HG03064 (cell line): ENCODE data around the gene CCNO.

ENCODE experiments used
- ATAC-seq: cut with Tn5 transposase; IDR thresholded peaks from one replicate; pipeline ENCODE4 v1.9.1; 2021; ENCODE audit warnings: low read depth; ENCODE audit not compliant: unreplicated experiment

Gene CCNO

GRCh38 chr5:55232985-55233928 lies at the start of gene CCNO:
TSS of gene CCNO (minus strand) at chr5:55233608. CDS start at chr5:55233523, 85 bp downstream.
- no peak for ATAC-seq

GRCh38 chr5:55278778-55279177 lies 45.4 kb upstream of the CCNO start:
- no peak for ATAC-seq

- ATAC-seq: no peak
Measured at GRCh38 chr5:55276771-55277170, 43.4 kb upstream of the CCNO start.

- no peak for ATAC-seq
Measured at GRCh38 chr5:55258339-55258738, 24.9 kb upstream of the CCNO start.

GRCh38 chr5:55254802-55255201 lies 21.4 kb upstream of the CCNO start:
- ATAC-seq: no peak

GRCh38 chr5:55250064-55250463 lies 16.7 kb upstream of the CCNO start:
- no peak for ATAC-seq

- ATAC-seq: no peak
Measured at GRCh38 chr5:55241746-55242145, 8.3 kb upstream of the CCNO start.

GRCh38 chr5:55236800-55237199 lies 3.4 kb upstream of the CCNO start:
- no peak for ATAC-seq

GRCh38 chr5:55234121-55234700 lies 803 bp upstream of the CCNO start:
- ATAC-seq: no peak

- no peak for ATAC-seq
Measured at GRCh38 chr5:55232271-55232984, 980 bp downstream of the CCNO start.

GRCh38 chr5:55231919-55232270 lies 1.5 kb downstream of the CCNO start:
- no peak for ATAC-seq

GRCh38 chr5:55231029-55231918 lies 2.1 kb downstream of the CCNO start:
- ATAC-seq: no peak

GRCh38 chr5:55230086-55230629 lies 3.2 kb downstream of the CCNO start:
- no peak for ATAC-seq

GRCh38 chr5:55227664-55228430 lies 5.6 kb downstream of the CCNO start:
- no peak for ATAC-seq

GRCh38 chr5:55226934-55227663 lies 6.3 kb downstream of the CCNO start, which contains the start of gene MCIDAS:
TSS of gene MCIDAS (minus strand) at chr5:55227315. CDS start at chr5:55227138, 177 bp downstream.
- no peak for ATAC-seq

GRCh38 chr5:55226027-55226933 lies 7.1 kb downstream of the CCNO start:
- peak; percentile 54 for ATAC-seq

- no peak for ATAC-seq
Measured at GRCh38 chr5:55225346-55225745, 8.1 kb downstream of the CCNO start.

GRCh38 chr5:55223812-55224240 lies 9.6 kb downstream of the CCNO start:
- no peak for ATAC-seq
